ENCODE results near the gene IGSF9B. TPM values are rescaled to one million over a fixed set of nuclear protein-coding genes. Genes with fewer than 3 reads are reported as not detected.

Gene IGSF9B
- total and polyA plus RNA-seq, 10 of the 15 experiments (the other 5 are each of a cell fraction or from before 2014, with no cell fraction given) = 0.03 to 3.7 (median 0.20) TPM; not detected in 2

DNA sequence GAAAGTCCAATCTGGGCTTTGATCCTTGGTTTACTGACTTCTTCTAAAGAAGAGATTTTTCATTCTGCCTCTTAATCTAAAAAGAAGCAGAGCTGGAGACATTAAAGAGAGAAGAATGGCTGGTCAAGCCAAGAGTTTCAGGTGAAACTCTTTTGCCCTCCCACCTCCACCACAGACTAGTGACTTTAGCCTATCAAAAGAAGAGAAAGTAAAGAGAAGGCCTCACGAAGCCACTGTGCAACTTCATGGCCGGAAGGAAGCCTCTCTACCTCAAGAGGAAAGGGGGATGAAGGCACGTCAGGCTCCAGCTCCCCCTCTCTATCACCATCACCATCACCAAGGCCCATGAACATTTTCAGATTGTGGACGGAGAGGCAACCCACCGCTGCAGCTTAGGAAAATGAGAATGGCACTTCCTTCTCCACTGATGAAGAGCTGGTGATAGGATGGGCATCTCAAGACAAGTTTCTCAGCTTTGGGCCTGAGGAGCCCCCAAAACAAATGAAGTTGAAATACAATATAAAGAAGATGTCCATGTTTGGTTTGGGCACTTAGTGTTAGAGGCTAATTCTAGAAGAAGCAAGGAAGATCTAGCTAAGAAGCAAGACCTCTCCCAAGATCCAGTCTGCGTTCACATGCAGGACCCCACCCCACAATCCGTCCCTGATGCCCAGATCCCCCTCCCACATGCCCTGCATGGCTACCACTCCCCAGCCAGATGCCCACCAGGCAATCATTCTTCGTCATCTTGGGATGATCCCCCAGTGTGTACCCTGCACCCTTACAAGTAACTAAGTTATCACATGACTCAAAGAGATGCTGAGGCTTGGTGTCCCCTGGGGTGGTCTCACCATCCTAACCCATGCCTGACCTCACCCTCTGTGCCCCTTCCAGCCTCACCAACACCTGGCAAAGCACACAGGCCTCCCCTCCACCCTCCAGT lies 52.6 kb downstream of the IGSF9B start:
- WGBS (ENCODE audit: insufficient coverage, insufficient replicate concordance, low lambda C conversion rate, missing lambda C conversion rate) = 34% methylated on average over 8 of the region's 8 CpGs
- FAIRE-seq (no peak), ATAC-seq (no peak), DNase-seq (ENCODE audit: low read depth, low spot score) (no peak)
- ChIA-PET POLR2A (no interaction called here), SMC1A (ENCODE audit: uncharacterized antibody, unreplicated experiment) (no interaction called here), CTCF (interaction anchor here (0.9 kb wide), 1 partner anchor 23 kb away, joined by 3 read pairs; no protein-coding TSS in a partner anchor), RAD21 (ENCODE audit: unreplicated experiment) (no interaction called here)
- intact Hi-C loops (cut with micrococcal nuclease; ENCODE audit: unreplicated experiment) = no loop called here
- Histone ChIP-seq H4K20me1 (ENCODE audit: control insufficient read depth, insufficient read depth) (no peaks in the 10 kb centered on the region), H3K4me3 (no peak overlapping the region), H3K36me3 (ENCODE audit: control insufficient read depth in 2 of 2, insufficient read depth in 2 of 2, low read length in 1 of 2) (no peaks in the 10 kb centered on the region), H3K4me1 (ENCODE audit: control insufficient read depth, insufficient read depth, low read length) (peaks cover 4% of the 10 kb centered on the region), H3K27me3 (replicated peaks in 1 of 2; ENCODE audit: control insufficient read depth in 2 of 2, insufficient read depth in 2 of 2, low read length in 1 of 2) (no peaks in the 10 kb centered on the region), H3K9me3 (replicated peaks; ENCODE audit: control insufficient read depth, insufficient read depth, low read length) (no peaks in the 10 kb centered on the region), H3K79me2 (ENCODE audit: control insufficient read depth, insufficient read depth, low read length) (no peaks in the 10 kb centered on the region), H2AFZ (ENCODE audit: control insufficient read depth, low read depth, low read length) (no peak overlapping the region), H3K4me2 (ENCODE audit: control insufficient read depth, insufficient read depth) (no peak overlapping the region), H3K9ac (ENCODE audit: control insufficient read depth, insufficient read depth, low read length) (no peak overlapping the region), H3K27ac (ENCODE audit: control insufficient read depth, insufficient read depth) (no peak overlapping the region)
- no TSS peak for BruUV-seq (replicated peaks)
- in situ Hi-C loops (cut with MboI) = no loop called here
- TF ChIP-seq MXI1 (IDR thresholded peaks at IDR 0.05; ENCODE audit: low read depth, low read length) (no peak), RUNX3 (IDR thresholded peaks at IDR 0.05; ENCODE audit: low read length) (no peak), JUNB (IDR thresholded peaks at IDR 0.05) (no peak), NR2C2 (IDR thresholded peaks at IDR 0.05; ENCODE audit: borderline replicate concordance, control insufficient read depth, insufficient read length, low read depth) (no peak), TARDBP (IDR thresholded peaks at IDR 0.05; ENCODE audit: borderline replicate concordance) (no peak)
- TF ChIP-seq, protein P1, sequence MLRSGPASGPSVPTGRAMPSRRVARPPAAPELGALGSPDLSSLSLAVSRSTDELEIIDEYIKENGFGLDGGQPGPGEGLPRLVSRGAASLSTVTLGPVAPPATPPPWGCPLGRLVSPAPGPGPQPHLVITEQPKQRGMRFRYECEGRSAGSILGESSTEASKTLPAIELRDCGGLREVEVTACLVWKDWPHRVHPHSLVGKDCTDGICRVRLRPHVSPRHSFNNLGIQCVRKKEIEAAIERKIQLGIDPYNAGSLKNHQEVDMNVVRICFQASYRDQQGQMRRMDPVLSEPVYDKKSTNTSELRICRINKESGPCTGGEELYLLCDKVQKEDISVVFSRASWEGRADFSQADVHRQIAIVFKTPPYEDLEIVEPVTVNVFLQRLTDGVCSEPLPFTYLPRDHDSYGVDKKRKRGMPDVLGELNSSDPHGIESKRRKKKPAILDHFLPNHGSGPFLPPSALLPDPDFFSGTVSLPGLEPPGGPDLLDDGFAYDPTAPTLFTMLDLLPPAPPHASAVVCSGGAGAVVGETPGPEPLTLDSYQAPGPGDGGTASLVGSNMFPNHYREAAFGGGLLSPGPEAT (IDR thresholded peaks at IDR 0.05; ENCODE audit: low read depth) = no peak
